Skeletal muscle cell (primary cell): ENCODE data around the gene CIC.

ENCODE experiments used
- DNase-seq: peaks from one replicate; pipeline ENCODE4 v3.0.0-alpha.2; 2010; ENCODE audit warnings: low read depth
- H3K4me3 ChIP-seq: 2 replicates; pipeline ENCODE4 v1.5.1; 2011; ENCODE audit warnings: low read depth, mild to moderate bottlenecking, control low read depth, low read length, moderate library complexity

Gene CIC

GRCh38 chr19:42274065-42274682 is 5.1 kb downstream of the CIC start:
- no peak overlapping the region for H3K4me3 ChIP-seq
- DNase-seq, result no peak

DNA sequence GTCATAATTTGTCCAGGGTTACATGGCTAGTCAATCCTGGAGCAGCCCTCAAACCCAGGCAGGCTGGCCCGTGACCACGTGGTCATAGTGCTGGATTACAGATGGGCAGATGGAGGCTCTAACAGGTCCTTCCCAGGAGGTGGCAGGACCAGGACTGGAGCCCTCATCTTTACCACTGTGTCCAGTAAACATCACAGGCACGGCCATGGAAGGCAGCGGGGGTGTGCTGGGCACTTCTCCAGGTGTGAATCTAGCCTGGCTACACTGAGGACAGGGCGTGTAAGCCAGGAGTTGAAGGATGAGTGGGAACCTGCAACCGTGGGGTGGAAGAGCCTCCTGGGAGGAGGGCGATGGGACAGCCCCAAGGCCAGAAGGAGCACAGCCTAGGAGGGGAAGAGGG is 6.1 kb downstream of the CIC start:
- no peak for DNase-seq
- H3K4me3 ChIP-seq, result no peak overlapping the region

DNA sequence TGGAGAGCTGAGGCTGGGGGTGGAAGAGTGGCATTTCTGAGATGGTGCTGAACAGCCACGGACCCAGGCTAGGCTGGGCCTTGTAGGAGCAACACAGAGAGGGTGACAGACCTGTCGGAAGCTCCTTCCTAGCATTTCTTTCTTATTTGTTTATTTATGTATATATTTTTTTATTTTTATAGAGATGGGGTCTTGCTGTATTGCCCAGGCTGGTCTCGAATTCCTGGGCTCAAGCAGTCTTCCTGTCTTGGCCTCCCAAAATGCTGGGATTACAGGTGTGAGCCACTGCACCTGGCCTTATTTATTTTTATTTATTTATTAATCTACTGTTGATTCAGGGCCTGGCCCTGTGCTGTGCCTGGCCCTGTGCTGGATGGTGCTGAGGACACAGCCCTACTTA is 6.5 kb downstream of the CIC start:
- no peak for DNase-seq
- no peak overlapping the region for H3K4me3 ChIP-seq

- no peak overlapping the region for H3K4me3 ChIP-seq
- no peak for DNase-seq
Measured at GRCh38 chr19:42276284-42276683, 7.2 kb downstream of the CIC start.

GRCh38 chr19:42276821-42277220 is 7.8 kb downstream of the CIC start:
- no peak overlapping the region for H3K4me3 ChIP-seq
- no peak for DNase-seq

DNA sequence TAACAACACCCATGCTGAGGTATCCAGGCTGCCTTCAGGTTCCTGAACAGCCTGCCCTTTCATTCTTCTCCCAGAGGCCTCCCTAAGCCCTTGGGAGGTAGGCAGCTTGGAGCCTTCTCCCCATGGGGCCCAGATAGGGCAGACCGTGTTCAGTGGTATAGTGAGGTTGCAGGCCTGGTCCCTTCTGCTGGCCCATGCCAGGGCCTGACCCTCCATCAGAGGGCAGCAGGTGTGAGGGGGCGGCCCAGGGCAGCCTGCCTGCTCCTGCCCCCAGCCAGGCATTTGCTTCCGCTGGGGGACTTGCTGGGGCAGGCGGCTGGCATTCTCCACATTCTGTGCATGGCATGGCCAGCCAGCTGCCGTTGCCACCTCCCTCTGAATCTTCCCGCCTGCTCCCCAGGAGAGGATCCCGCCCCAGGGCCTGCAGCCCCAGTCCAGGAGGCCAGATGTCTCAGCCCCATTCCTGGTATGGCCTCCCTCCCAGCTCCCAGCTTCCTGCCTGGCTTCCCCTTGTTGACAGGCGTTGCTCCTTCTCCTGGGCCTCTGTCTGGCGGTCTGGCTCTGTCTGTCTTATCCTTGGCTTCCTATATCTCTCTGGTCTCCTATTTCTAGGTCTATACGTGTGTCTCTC is 8.9 kb downstream of the CIC start:
- DNase-seq, result no peak
- no peak overlapping the region for H3K4me3 ChIP-seq

DNA sequence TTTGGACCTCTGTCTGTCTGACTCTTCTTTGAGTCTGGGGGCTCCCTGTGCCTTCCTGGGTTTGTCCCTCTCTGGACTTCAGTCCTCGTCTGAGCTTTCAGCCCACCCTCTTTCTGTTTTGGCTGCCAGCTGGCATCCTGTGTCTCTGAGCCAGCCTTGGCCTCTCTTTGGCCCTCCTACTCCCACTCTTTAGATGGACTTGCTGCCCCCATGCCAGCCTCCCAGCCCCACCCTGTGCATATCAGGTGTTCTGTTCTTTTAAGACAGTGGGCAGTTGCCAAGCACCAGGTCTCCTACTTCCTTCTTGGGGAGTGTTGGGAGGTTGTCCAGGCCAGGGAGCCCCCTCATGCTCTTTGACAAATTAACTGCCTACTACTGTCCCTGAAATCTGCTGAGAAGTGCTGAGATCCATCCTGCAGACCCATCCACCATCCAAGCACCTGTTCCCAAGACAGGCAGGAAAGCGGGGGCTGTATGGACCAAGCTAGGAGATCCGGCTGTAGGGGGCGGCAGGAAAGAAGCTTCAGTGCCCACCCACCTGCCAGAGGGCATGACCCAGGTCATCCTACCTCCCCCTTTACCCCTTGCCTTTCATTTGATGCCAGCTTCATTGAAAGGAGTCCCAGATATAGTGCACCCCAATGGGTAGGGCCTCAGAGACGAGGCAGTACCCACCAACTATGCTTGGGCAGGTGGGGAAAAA is 9.6 kb downstream of the CIC start:
- no peak overlapping the region for H3K4me3 ChIP-seq
- DNase-seq, result no peak

DNA sequence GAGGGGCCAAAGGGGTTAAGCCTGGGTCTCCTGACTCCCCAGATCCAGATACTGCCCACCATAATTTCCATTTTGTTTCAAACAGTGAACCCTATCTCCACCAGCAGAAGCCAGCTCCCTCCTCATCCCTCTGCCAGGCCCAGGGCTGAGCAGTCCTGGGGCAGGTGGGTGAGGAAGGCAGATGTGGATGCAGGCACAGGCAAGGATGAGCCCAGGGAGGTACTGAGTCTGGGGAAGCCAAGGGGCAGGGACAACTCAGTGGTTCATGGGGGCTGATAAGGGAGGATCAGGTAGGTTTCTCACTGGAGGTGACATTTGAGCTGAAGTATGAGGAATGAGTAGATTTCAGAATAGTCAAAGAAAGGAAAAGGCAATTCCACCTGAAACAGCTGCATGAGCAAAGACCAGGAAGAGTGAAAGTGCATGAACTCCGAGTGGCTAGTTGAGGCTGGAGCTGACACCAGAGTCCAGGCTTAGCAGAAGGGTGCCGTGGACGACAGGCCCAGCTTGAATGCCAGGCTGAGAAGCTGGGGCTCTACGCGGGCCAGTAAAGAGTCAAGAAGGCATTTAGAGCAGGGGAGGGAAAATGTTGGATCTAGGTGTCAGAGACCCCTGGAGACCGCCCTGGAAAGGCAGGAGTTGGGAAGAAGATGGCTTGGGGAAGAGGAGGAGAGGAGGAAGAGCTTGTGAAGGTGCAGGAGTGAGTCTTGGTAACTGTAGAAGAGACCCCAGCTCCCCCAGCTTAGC is 10.3 kb downstream of the CIC start:
- no peak for DNase-seq
- peak overlapping the region; percentile 59 for H3K4me3 ChIP-seq

GRCh38 chr19:42279902-42280814 is 11.1 kb downstream of the CIC start:
- H3K4me3 ChIP-seq, result peak overlapping the region; percentile 59
- DNase-seq, result peak; percentile 73

GRCh38 chr19:42280815-42281145 is 11.7 kb downstream of the CIC start:
- H3K4me3 ChIP-seq, result peak overlapping the region; percentile 59
- no peak for DNase-seq

- H3K4me3 ChIP-seq, result peak overlapping the region; percentile 59
- DNase-seq, result no peak
Measured at GRCh38 chr19:42281146-42281826, 12.2 kb downstream of the CIC start.

DNA sequence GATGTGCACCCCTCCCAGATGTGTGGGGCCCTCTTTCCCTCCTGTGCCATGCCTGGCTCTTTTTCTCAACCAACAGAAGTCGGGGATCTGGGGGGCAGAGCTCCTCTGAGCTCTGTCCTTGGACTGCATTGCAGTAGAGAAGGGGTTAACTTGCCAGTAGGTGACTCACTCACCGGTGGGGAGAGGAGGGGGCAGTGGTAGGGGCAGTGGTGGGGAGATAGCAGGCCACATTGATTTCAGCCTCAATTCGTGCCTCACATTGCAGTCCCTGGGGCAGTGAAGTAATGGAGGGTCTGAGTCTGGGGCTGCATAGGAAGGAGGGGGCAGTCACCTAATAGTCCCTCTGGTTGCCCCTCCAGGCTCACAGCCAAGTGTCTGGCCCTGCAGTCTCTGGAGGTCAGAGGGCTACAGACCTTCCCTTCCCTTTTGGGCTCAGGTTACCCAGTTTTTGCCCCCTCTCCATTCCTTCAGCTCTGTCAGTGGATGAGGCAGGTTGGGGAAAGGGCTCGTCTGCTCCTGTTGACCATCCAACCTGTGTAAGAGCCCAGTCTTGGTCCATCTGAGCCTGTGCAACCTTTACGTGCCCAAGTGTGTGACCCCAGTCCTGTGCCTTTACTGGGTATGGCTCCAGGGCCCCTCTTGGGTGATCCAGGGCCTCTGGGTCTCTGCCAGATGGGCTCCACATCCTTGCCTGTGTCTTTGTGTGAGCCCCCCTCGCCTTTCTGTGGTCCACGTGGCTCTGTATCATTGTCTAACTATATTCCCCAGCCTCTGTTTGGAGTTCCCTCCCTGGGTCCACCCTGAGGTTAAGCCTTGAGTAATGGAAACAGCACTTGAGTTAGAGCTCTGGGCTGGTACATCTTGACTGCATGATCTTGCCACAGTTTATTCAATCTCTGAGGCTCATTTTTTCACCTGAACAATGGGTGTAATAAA is 13.0 kb downstream of the CIC start:
- DNase-seq, result no peak
- H3K4me3 ChIP-seq, result peak overlapping the region; percentile 59

DNA sequence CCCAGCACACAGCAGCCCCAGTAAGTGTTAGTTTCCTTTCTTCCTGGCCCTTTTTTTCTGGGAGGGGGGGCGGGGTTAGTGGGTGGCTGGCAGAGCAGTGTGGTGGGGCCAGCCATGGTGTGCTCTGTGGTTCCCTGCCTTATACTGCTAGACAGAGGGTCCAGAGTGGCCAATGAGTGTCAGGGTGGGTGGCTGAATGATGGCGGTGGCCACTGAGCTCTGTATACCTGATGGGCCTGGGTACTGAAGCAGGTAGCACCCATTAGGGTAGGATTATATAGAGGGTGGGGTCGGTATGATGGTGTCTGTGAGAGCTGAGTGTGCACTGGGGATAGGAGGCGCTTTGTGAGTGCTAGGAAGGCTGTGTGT is 13.8 kb downstream of the CIC start:
- no peak for DNase-seq
- peak overlapping the region; percentile 45 for H3K4me3 ChIP-seq

DNA sequence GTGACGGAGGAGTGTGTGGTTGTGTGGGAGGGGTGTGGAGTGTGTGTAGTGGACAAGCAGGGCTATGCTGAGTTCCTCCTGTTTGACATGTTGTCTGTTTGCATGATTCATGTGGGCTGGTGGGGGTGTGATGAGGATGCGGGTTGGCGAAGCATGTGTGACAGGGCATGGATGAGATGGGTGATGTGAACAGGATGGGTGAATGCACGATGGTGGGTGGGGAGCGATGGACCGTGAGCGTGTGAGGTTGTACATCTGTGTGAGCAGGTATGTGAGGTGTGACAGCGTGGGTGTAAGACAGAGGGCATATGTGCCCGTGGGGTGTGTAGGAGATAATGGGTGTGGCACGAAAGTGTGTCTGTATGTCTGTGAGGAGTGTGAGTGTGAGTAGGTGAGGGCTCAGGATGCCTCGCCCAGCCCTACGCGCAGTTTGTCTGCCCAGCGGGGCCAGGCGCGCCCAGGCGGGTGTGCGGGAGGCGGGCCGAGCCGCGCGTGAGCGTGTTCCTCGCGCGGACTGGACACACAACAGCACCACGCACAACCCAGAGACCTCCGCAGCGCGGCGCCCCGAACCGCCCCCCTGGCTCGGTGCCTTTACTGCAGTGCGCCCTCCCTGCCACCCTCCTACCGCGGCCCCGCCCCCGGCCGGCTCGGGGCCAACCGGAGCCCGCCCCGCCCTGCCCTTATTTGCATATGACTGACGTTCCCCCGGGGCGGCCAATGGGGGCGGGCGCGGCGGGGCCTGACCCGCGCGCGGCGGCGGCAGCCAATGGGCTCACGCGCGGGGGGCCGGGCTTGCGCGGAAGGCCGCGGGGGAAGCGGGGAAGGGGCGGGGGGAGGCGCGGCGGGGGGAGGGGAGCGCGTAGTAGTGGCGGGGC is 14.4 kb downstream of the CIC start:
- DNase-seq, result peak; percentile 78
- H3K4me3 ChIP-seq, result peak overlapping the region; percentile 45

GRCh38 chr19:42284066-42284501 is 15.0 kb downstream of the CIC start:
- H3K4me3 ChIP-seq, result peak overlapping the region; percentile 30
- no peak for DNase-seq

DNA sequence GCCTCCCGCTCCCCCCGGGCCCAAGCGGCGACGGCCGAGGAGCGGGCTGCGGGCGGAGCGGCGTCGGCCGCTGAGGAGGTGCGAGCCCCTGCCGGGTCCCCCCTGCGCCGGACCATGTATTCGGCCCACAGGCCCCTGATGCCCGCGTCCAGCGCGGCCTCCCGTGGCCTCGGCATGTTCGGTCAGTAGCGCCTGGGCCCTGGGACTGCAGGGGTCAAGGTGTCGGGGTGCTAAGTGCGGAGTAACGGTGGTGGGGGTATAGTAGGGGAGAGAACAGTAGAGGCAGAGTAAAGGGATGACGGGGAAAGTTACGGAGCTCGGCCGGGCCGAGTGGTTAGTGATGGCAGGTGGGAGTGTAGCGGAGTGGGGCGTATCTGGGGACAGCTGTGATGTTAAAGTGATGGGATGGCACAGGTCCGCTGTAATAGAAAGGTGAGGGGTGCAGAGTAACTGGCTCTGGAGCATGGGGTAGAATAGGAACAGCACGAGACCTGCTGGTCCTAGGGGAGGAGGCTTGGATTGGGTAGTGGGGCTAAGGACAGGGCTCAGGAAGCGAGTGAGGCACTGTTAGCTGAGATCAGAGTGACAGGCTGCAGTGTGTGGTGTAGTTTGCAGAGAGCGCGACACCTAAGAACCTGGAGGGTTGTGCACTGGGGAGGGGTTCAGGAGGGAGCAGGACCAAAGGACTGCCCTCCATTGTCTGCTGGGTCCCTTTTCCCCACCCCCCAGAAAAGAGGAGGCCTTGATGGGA is 15.7 kb downstream of the CIC start:
- peak overlapping the region; percentile 81 for H3K4me3 ChIP-seq
- DNase-seq, result no peak
